ENCODE data around the gene BHLHE23. TPM values are rescaled to one million over a fixed set of nuclear protein-coding genes. Genes with fewer than 3 reads are reported as not detected.

The BHLHE23 gene
- polyA plus RNA-seq, 1 of the 3 experiments (the other 2 are of a cell fraction), result not detected

GRCh38 chr20:63045991-63046390, 39.2 kb upstream of the BHLHE23 start:
- Histone ChIP-seq H4K20me1 (ENCODE audit: insufficient read depth) (no peaks in the 10 kb centered on the region), H3K4me3 (ENCODE audit: low read depth in 2 of 2, low read length in 1 of 2) (no peak overlapping the region), H3K79me2 (ENCODE audit: insufficient read depth) (no peaks in the 10 kb centered on the region), H3K4me2 (no peak overlapping the region), H2AFZ (ENCODE audit: low read depth) (no peak overlapping the region), H3F3A (replicated peaks; ENCODE audit: insufficient read depth) (no peaks in the 10 kb centered on the region), H3K9me2 (no peaks in the 10 kb centered on the region), H3K9me3 (no peaks in the 10 kb centered on the region), H3K36me3 (replicated peaks in 1 of 2; ENCODE audit: control insufficient read depth in 1 of 2, insufficient read depth in 2 of 2, low read length in 1 of 2) (no peaks in the 10 kb centered on the region), H3K9ac (no peak overlapping the region), H3K4me1 (ENCODE audit: control insufficient read depth in 1 of 2, insufficient read depth in 2 of 2, low read depth in 1 of 2, low read length in 1 of 2) (no peaks in the 10 kb centered on the region), H3K27ac (ENCODE audit: low read depth in 2 of 2, low read length in 1 of 2) (no peak overlapping the region), H3K27me3 (ENCODE audit: insufficient read depth) (peaks cover 45% of the 10 kb centered on the region)
- DNase-seq, result no peak
- CTCF ChIA-PET, result interaction anchor here (5.1 kb wide), 1 partner anchor 9 kb away, joined by 22 read pairs; no protein-coding TSS in a partner anchor
- no peak for TF ChIP-seq CTCF (IDR thresholded peaks at IDR 0.05)
- TF ChIP-seq FOXM1 (IDR thresholded peaks at IDR 0.05; ENCODE audit: low read depth), result no peak
- TF ChIP-seq SIN3A (IDR thresholded peaks at IDR 0.05; ENCODE audit: borderline replicate concordance, low read depth, low read length), result no peak
- no peak for TF ChIP-seq RXRA (IDR thresholded peaks at IDR 0.05; ENCODE audit: borderline replicate concordance, low read depth)
- TF ChIP-seq ZBTB33 (IDR thresholded peaks at IDR 0.05; ENCODE audit: borderline replicate concordance, low read depth), result no peak
- no peak for TF ChIP-seq ELF1 (IDR thresholded peaks at IDR 0.05)
- TF ChIP-seq CHD2 (IDR thresholded peaks at IDR 0.05; ENCODE audit: low read length, partially characterized antibody), result no peak
- TF ChIP-seq NRF1 (IDR thresholded peaks at IDR 0.05; ENCODE audit: low read depth, low read length), result no peak
- no peak for TF ChIP-seq USF2 (IDR thresholded peaks at IDR 0.05; ENCODE audit: borderline replicate concordance, low read depth, low read length)
- TF ChIP-seq FOSL2 (IDR thresholded peaks at IDR 0.05; ENCODE audit: borderline replicate concordance, low read depth), result no peak
- TF ChIP-seq IRF3 (IDR thresholded peaks at IDR 0.05; ENCODE audit: low read depth, low read length), result no peak
- TF ChIP-seq MEF2A (IDR thresholded peaks at IDR 0.05; ENCODE audit: borderline replicate concordance, low read depth), result no peak
- no peak for TF ChIP-seq GABPA (IDR thresholded peaks at IDR 0.05; ENCODE audit: low read depth)
- TF ChIP-seq REST (IDR thresholded peaks at IDR 0.05; ENCODE audit: low read depth, low read length), result no peak
- 41% methylated on average over 11 of the region's 12 CpGs for WGBS (ENCODE audit: low lambda C conversion rate)
- POLR2A ChIA-PET, result no interaction called here

Measured in SK-N-SH (cell line).